Measurements from ENCODE around the gene PPHLN1. TPM values are rescaled to one million over a fixed set of nuclear protein-coding genes. Genes with fewer than 3 reads are reported as not detected.

The PPHLN1 gene
- polyA plus RNA-seq, 6 donors from 2014 or later = 152 to 193 (median 174) TPM

DNA sequence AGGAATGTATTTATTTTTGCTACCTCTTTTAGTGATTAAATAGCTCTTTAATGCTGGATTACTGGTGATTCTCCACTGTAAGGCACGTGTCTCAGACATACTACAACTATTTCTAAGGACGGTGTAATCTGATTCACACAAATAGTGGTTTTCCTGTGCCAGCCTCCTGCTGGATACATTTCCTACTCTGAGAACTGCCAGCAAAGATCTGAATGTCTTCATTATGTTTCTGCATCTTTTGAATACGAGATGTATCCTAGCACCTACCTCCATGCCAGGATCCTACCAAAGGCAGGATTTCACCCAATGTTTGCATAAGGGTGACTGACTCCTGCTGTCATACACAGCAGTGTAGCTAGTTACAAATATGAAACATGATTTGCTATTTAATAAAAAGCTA is 143.0 kb downstream of the PPHLN1 start:
- ATAC-seq (ENCODE audit: low read depth in 2 of 2) = no peak
- Mint-ChIP-seq H3K4me3 (peak overlapping the region; percentile 74 to 96 (median 86)), H3K36me3 (peaks cover 20 to 23% of the 10 kb centered on the region in 2 donors)

GRCh38 chr12:42469355-42470175 is 143.6 kb downstream of the PPHLN1 start:
- Mint-ChIP-seq H3K4me1 (peaks cover 61 to 90% (median 70%) of the 10 kb centered on the region in 3 donors), H3K36me3 (peaks cover 14 to 22% of the 10 kb centered on the region in 2 donors), H3K4me3 (peak overlapping the region; percentile 74 to 96 (median 86)), H3K27me3 (no peaks in the 10 kb centered on the region), H3K9me3 (no peaks in the 10 kb centered on the region), H3K27ac (peak overlapping the region; percentile 91 to 99 (median 96))
- DNase-seq = peak; percentile 89
- peak; percentile 94 to 95 for ATAC-seq (ENCODE audit: low read depth in 2 of 2)

More for the DNA sequence above, 143.0 kb downstream of the PPHLN1 start:
- Mint-ChIP-seq H3K4me1 (peaks cover 60 to 84% (median 71%) of the 10 kb centered on the region in 3 donors), H3K27me3 (no peaks in the 10 kb centered on the region), H3K9me3 (no peaks in the 10 kb centered on the region), H3K27ac (peak overlapping the region; percentile 91 to 99 (median 96))
- DNase-seq = no peak

DNA sequence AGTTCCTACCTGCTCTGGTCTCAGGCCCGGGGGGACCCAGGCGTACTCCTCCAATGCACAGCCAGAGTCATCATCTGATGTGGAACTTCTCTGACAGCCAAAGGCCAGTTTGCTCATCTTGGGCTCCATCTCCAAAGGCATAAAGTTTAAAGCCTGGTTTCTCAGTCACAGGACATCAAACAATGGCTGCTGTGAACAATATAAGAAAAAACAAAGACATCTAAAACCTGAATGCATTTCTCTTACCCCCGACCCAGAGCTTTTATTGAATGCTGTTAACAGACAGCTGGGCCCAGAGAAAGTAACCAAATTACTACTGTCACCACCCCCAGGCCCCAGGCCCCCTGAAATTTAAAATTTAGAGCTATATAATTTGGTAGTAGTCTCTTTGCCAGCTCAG is 146.4 kb downstream of the PPHLN1 start:
- Mint-ChIP-seq H3K4me1 (peaks cover 63 to 91% (median 76%) of the 10 kb centered on the region in 3 donors), H3K4me3 (peak overlapping the region in 7 of 8 donors; percentile 11 to 65 (median 59))
- no peak for ATAC-seq (ENCODE audit: low read depth in 2 of 2)

DNA sequence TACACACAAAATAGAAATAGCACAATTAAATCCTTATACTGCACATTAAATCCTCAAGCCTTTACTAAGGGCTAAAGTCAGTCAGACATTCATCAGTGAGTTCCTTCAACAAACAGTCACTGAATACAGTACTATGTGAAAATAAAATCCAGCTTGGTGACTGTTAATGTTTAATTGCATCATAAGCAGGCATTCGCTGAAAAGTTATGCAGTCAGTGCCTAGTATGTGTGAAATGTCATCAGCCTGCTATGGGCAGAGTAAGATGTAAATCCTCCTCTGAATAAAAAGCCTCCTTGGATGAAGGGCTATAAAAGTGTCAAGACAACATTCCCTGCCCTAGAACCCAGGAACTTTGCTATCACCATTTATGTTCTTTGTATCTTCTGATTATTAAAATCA is 147.2 kb downstream of the PPHLN1 start:
- H3K9me3 Mint-ChIP-seq = no peaks in the 10 kb centered on the region
- peaks cover 61 to 92% (median 76%) of the 10 kb centered on the region in 3 donors for H3K4me1 Mint-ChIP-seq
- peak overlapping the region; percentile 79 to 94 (median 92) for H3K27ac Mint-ChIP-seq
- DNase-seq (no peak), ATAC-seq (ENCODE audit: low read depth in 2 of 2) (no peak)
- peaks cover 0 to 4% of the 10 kb centered on the region in 2 donors for H3K36me3 Mint-ChIP-seq
- H3K27me3 Mint-ChIP-seq = no peaks in the 10 kb centered on the region
- H3K4me3 Mint-ChIP-seq = peak overlapping the region in 6 of 8 donors; percentile 26 to 65 (median 61)

More for the DNA sequence above, 146.4 kb downstream of the PPHLN1 start:
- H3K27me3 Mint-ChIP-seq = no peaks in the 10 kb centered on the region
- peak overlapping the region; percentile 79 to 94 (median 92) for H3K27ac Mint-ChIP-seq
- DNase-seq = no peak
- no peaks in the 10 kb centered on the region for H3K9me3 Mint-ChIP-seq
- H3K36me3 Mint-ChIP-seq = peaks cover 0 to 4% of the 10 kb centered on the region in 2 donors

- peak overlapping the region; percentile 35 to 94 (median 72) for H3K27ac Mint-ChIP-seq
- ATAC-seq (ENCODE audit: low read depth in 2 of 2) (no peak), DNase-seq (no peak)
- no peaks in the 10 kb centered on the region for H3K9me3 Mint-ChIP-seq
- peaks cover 61 to 92% (median 76%) of the 10 kb centered on the region in 3 donors for H3K4me1 Mint-ChIP-seq
- H3K36me3 Mint-ChIP-seq = peaks cover 0 to 4% of the 10 kb centered on the region in 2 donors
- H3K4me3 Mint-ChIP-seq = peak overlapping the region in 6 of 8 donors; percentile 21 to 74 (median 36)
- H3K27me3 Mint-ChIP-seq = no peaks in the 10 kb centered on the region
Observed at GRCh38 chr12:42473561-42473960, 147.6 kb downstream of the PPHLN1 start.

DNA sequence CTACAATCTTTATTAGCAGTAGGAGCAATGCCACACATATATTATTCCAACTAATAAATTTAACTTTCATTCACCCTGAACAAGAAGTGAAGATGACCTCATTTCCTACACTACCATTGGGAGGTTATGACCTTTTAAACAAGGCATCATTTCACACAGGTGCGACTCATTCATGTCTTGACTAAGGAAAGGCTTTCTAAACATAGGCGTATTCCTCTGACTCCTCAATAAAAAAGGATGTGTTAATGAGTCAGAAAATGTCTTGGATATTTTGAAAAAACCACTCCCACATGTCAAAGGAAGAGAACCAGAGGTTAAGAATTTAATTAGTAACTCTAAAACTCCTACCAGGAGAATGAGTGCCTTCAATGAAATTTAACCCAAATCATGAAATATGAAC is 148.4 kb downstream of the PPHLN1 start:
- Mint-ChIP-seq H3K4me1 (peaks cover 61 to 92% (median 76%) of the 10 kb centered on the region in 3 donors), H3K9me3 (no peaks in the 10 kb centered on the region), H3K27me3 (no peaks in the 10 kb centered on the region), H3K36me3 (peaks cover 0 to under 1% of the 10 kb centered on the region in 2 donors), H3K4me3 (peak overlapping the region in 3 of 8 donors; percentile 68 to 82 (median 81)), H3K27ac (peak overlapping the region in 5 of 6 donors; percentile 56 to 94 (median 89))
- DNase-seq = no peak
- no peak for ATAC-seq (ENCODE audit: low read depth in 2 of 2)

DNA sequence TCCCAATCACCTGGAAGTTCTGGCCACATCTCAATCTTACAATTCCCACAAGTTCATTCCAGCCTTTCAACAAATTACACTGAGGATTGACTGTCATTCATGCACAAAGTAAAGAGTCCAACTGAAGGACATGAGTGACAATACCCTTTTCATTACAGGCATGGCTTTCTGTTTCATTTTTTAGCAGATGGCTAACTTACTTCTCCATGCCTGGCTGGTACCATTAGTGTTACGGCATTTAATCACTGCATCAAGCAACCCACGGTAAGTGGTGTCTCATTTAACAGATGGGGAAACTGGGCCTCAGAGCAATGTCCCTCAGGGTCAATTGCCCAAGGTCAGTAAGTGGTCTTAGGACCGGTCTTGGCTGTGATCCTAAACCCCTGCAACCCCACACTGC is 149.1 kb downstream of the PPHLN1 start:
- H3K36me3 Mint-ChIP-seq = no peaks in the 10 kb centered on the region
- peak overlapping the region; percentile 75 to 94 (median 88) for H3K27ac Mint-ChIP-seq
- H3K4me3 Mint-ChIP-seq = peak overlapping the region; percentile 48 to 84 (median 76)
- peak; percentile 39 for DNase-seq
- ATAC-seq (ENCODE audit: low read depth in 2 of 2) = peak; percentile 71 to 77
- no peaks in the 10 kb centered on the region for H3K9me3 Mint-ChIP-seq
- peaks cover 61 to 93% (median 77%) of the 10 kb centered on the region in 3 donors for H3K4me1 Mint-ChIP-seq
- no peaks in the 10 kb centered on the region for H3K27me3 Mint-ChIP-seq

DNA sequence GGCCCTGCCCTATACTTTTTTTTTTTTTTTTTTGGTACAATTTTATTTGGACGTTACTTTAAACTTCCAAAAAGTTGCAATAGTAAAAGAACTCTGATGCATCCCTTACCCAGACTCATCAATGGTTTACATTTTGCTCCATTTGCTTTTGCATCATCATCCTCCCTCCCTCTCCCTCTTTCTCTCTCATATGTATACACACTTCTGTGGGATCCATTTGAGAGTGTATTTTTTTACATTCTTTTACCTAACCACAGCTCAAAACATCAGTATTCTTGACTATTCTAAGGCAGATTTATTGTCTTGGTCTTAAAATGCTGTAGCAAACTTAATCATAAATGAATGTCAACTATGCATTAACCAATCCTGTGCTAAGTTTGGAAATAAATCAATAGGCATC is 152.0 kb downstream of the PPHLN1 start:
- Mint-ChIP-seq H3K4me1 (peaks cover 51 to 91% (median 74%) of the 10 kb centered on the region in 3 donors), H3K27ac (peak overlapping the region in 4 of 6 donors; percentile 7 to 82 (median 66)), H3K27me3 (no peaks in the 10 kb centered on the region), H3K36me3 (no peaks in the 10 kb centered on the region), H3K9me3 (no peaks in the 10 kb centered on the region), H3K4me3 (peak overlapping the region in 4 of 8 donors; percentile 15 to 64 (median 52))
- ATAC-seq (ENCODE audit: low read depth in 2 of 2) (no peak), DNase-seq (no peak)

GRCh38 chr12:42481368-42481767 is 155.4 kb downstream of the PPHLN1 start:
- no peak for ATAC-seq (ENCODE audit: low read depth in 2 of 2)
- no peaks in the 10 kb centered on the region for H3K9me3 Mint-ChIP-seq
- H3K27ac Mint-ChIP-seq = peak overlapping the region in 3 of 6 donors; percentile 75 to 97 (median 88)
- DNase-seq = no peak
- no peaks in the 10 kb centered on the region for H3K27me3 Mint-ChIP-seq
- peak overlapping the region in 7 of 8 donors; percentile 88 to 98 (median 93) for H3K4me3 Mint-ChIP-seq
- H3K36me3 Mint-ChIP-seq = no peaks in the 10 kb centered on the region
- peaks cover 41 to 68% (median 60%) of the 10 kb centered on the region in 3 donors for H3K4me1 Mint-ChIP-seq

GRCh38 chr12:42482041-42482747 is 156.2 kb downstream of the PPHLN1 start:
- no peak for ATAC-seq (ENCODE audit: low read depth in 2 of 2)
- H3K4me3 Mint-ChIP-seq = peak overlapping the region; percentile 88 to 99 (median 94)
- no peaks in the 10 kb centered on the region for H3K27me3 Mint-ChIP-seq
- H3K36me3 Mint-ChIP-seq = no peaks in the 10 kb centered on the region
- DNase-seq = no peak
- peaks cover 41 to 61% (median 60%) of the 10 kb centered on the region in 3 donors for H3K4me1 Mint-ChIP-seq
- H3K9me3 Mint-ChIP-seq = no peaks in the 10 kb centered on the region
- H3K27ac Mint-ChIP-seq = peak overlapping the region in 5 of 6 donors; percentile 82 to 97 (median 87)

DNA sequence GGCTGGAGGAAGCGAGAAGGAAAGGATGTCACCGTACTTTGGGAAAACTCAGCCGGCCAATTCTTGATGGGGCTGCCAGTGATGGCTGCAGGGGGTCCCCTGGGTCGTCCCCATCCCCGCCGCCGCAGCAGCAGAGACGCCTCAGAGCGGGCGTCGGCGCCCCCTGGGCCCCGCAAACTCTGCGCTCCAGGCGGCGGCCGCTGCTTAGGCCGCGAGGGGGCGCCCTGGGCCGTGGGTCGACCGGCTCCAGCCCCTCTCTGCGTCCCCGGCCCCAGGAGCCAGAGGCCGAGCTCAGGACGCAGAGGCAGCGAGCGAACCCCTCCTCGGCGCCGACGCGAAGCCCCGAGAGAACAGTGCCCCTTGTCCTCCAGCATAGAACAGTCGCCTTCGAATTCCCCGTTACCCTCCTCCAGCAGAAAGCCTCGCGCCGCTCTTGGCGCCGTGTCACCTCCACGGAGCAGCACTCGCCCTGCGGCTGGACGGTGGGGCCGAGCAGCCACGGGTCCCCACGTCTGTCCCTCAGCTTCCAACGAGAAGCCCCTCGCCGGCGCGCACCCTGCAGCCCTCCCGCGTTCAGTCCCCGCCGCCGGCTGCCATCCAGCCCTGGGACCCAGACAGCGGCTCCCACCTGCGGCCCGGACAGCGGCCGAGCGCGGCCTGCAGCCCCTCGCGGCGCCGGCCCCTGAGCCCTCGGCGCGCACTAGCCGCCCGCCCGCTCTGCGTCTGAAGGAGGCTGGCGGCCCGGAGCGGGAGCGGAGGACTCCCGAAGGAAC is 157.0 kb downstream of the PPHLN1 start:
- Mint-ChIP-seq H3K9me3 (no peaks in the 10 kb centered on the region), H3K36me3 (no peaks in the 10 kb centered on the region), H3K4me1 (peaks cover 39 to 56% (median 55%) of the 10 kb centered on the region in 3 donors), H3K27me3 (no peaks in the 10 kb centered on the region), H3K4me3 (peak overlapping the region; percentile 88 to 99 (median 96)), H3K27ac (peak overlapping the region in 5 of 6 donors; percentile 86 to 97 (median 88))
- DNase-seq = peak; percentile 83
- peak; percentile 65 to 67 for ATAC-seq (ENCODE audit: low read depth in 2 of 2)

DNA sequence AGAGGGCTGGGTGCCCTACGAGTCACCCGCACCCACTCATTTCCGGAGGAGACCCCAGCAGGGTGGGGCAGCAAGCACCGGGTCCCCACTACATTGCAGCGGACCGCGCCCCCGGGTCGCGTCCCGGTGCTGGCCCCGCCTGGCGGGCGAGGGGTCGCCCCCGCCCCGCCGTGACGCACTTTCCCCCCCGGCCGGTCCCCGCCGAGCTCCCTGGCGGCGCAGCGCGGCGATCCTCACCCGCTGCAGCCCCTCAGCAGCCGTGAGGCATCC is 157.5 kb downstream of the PPHLN1 start:
- Mint-ChIP-seq H3K27ac (peak overlapping the region; percentile 97 to 99 (median 98)), H3K36me3 (no peaks in the 10 kb centered on the region), H3K9me3 (no peaks in the 10 kb centered on the region), H3K4me1 (peaks cover 34 to 51% (median 50%) of the 10 kb centered on the region in 3 donors), H3K27me3 (no peaks in the 10 kb centered on the region), H3K4me3 (peak overlapping the region; percentile 90 to 99 (median 97))
- DNase-seq (peak; percentile 75), ATAC-seq (ENCODE audit: low read depth in 2 of 2) (peak; percentile 53 to 54)

DNA sequence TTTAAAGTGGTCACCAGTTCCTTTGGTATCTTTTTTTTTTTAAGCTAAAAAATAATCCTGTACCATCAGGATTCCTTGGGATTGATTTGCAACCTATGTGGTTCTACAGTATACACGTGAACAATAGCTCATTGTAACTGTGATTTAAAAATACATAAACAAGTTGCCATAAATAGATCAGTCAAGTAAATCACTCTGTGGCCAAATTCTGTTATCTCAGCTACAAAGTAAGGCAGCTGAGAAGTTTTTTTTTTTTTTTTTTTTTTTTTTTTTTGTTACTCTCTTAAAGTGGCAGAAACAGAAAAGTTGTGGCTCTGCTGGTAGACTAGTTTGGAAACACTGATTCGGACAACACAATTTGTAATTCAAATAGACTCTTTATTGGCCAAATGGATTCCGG is 159.0 kb downstream of the PPHLN1 start:
- DNase-seq (no peak), ATAC-seq (ENCODE audit: low read depth in 2 of 2) (no peak)
- no peaks in the 10 kb centered on the region for H3K36me3 Mint-ChIP-seq
- H3K27ac Mint-ChIP-seq = peak overlapping the region in 2 of 6 donors; percentile 97 to 98
- no peaks in the 10 kb centered on the region for H3K9me3 Mint-ChIP-seq
- no peaks in the 10 kb centered on the region for H3K27me3 Mint-ChIP-seq
- peak overlapping the region in 3 of 8 donors; percentile 17 to 97 (median 91) for H3K4me3 Mint-ChIP-seq
- peaks cover 23 to 36% (median 35%) of the 10 kb centered on the region in 3 donors for H3K4me1 Mint-ChIP-seq
